VCaP (cell line): ENCODE measurements around the gene TUBB2B.
A peak's percentile ranks its signal among the peaks of the same experiment; 100 is the strongest.

Experiments
- H3K27ac ChIP-seq: fragments of 450-650 bp; 2 replicates; pipeline ENCODE4 v1.5.1; 2017
- CTCF ChIP-seq: fragments of 450-650 bp; conservative IDR thresholded peaks from 2 replicates; pipeline ENCODE4 v1.5.1; 2017; ENCODE audit warnings: mild to moderate bottlenecking, moderate library complexity

Gene TUBB2B

DNA sequence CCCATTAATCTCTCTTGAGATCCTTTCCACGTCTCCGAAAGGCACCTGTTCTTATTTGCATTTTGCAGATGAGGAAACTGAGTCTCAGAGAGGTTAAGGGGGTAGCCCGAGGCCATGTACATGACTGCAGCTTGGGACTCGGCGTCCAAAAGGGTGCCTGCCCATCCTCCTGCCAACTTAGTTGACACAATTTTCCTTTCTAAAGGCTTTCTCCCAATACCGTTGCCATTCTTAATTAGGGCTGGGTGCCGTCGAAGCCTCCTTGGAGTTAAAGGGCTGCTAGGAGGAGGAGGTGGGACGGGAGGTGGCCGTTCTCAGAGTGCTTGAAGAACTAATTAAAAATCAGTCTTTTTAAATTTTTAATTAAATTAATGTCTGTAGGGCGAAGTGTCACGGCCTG lies 30.7 kb upstream of the TUBB2B start:
- peak overlapping the region; percentile 77; the same call in 1 of the 2 replicates for H3K27ac ChIP-seq
- no peak for TF ChIP-seq CTCF

DNA sequence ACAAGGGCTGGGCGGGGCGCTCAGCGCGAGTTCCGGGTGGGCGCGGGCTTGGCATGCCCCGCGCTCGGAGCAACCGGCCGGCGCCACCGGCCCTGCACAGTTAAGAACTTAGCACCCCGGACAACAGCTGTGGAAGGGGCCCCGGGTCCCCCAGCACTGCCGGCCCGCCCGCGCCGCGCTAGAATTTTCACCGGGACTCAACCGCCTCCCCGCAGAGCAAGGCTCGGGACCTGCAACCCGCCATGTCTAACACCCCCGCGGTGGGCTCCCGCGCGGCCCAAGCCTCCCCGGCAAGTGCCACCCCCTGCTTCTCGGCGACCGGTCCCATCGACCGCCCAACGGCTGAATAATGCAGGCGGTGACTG lies 26.1 kb upstream of the TUBB2B start:
- no peak for TF ChIP-seq CTCF
- H3K27ac ChIP-seq = no peak overlapping the region

- TF ChIP-seq CTCF = no peak
- no peak overlapping the region for H3K27ac ChIP-seq
Measured at GRCh38 chr6:3252861-3253596, 25.6 kb upstream of the TUBB2B start.

GRCh38 chr6:3252369-3252768 lies 24.9 kb upstream of the TUBB2B start:
- no peak overlapping the region for H3K27ac ChIP-seq
- no peak for TF ChIP-seq CTCF

DNA sequence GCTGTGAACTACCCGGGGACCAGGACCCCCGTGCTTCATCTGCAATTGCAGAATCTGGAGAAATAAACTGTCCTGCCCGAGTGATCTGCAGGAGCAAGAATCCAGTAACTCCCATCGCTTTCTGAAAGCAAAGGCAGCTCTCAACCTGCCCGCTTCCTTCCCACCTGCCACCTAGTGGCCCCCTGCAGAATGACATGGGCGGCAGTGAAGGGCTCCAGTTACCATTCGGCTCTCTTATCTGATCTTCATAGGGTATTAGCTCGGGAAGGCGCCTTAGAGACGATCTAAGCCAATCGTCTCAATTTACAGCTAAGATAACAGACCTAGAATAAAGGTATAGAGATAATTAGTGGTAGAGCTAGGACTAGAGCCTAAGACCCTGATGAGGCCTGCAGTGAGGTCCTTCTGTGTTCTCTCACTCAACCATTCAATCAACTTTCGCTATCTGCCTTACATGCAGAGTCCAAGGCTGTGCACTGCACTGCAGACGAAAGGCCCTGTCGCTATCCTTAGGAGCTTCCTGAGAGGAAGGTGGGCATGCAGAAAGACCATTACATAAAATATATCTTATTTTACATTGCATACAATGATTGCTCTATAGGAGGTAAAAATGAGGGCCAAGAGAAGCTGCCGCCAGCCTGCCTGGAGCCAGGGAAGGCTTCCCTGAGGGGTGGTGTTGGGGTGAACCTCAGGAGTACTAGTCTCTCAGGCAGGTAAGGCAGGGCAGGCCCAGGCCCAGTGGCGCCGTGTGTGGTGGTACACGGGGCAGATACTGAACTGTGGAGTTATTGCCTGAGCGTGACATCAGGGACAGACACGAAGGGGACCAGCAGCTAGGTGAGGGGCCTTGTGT lies 24.2 kb upstream of the TUBB2B start:
- no peak overlapping the region for H3K27ac ChIP-seq
- peak; percentile 87 for TF ChIP-seq CTCF

DNA sequence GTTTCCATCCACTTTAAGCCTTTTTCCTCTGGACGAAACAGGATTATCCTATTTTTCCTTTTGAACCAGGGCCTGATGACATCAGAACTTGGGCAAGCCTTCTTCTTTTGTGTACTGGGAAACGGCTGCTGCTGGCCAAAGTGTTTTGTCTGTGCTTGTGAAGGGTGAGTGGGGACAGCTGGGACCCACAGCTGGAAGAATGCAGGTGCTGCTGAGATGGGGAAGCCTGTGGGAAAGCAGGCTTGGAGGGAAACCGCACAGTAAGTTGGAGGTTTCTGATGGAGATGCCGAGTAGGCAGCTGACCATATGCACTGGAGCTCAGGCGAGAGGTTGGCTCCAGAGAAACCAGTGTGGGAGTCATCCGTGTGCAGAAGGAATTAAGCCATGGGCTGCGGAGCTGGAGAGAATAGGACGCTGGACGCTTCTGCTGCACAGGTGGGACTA lies 22.8 kb upstream of the TUBB2B start:
- H3K27ac ChIP-seq = no peak overlapping the region
- no peak for TF ChIP-seq CTCF

DNA sequence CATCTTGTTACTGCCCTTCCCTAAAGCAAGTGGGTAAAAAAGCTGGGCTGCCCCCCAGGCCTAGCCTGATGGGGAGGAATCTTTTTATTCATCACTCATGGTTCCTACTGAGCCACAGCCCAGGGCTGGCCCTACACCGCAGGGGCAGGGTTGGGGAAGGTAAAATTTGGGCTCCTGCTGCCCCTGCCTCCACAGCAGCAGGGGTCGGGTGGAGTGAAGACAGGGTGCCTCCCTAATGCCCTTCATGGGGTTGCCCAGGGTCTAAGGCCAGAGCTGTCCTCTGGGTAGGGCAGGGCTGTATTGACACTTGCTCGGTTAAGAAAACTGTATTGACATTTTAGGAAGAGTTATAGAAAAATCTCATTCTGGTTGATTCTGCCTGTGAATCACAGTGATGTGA lies 22.4 kb upstream of the TUBB2B start:
- TF ChIP-seq CTCF = no peak
- no peak overlapping the region for H3K27ac ChIP-seq
